DND-41 (cell line): Measurements from ENCODE around the gene PRKCZ.

ENCODE experiments used
- ATAC-seq: fragments of 200-7000 bp; cut with Tn5 transposase; 3 replicates; pipeline ENCODE4 v1.9.1; 2021; ENCODE audit warnings: low read depth; ENCODE audit not compliant: insufficient read depth
- DNase-seq: peaks from one replicate; pipeline ENCODE4 v3.0.0-alpha.2; 2020
- H2AFZ ChIP-seq: 2 replicates; pipeline ENCODE4 v1.6.0; 2012; ENCODE audit warnings: low read depth, low read length
- H3K27ac ChIP-seq: 2 replicates; pipeline ENCODE4 v1.5.1; 2012; ENCODE audit warnings: low read length, inconsistent platforms
- H3K27me3 ChIP-seq: fragments of 200-600 bp; sonication (generic); 2 replicates; pipeline ENCODE4 v1.6.0; 2012; ENCODE audit warnings: low read length, mild to moderate bottlenecking, inconsistent platforms; ENCODE audit not compliant: insufficient read depth, poor library complexity
- H3K36me3 ChIP-seq: 2 replicates; pipeline ENCODE4 v1.5.1; 2012; ENCODE audit warnings: low read length, inconsistent platforms; ENCODE audit not compliant: insufficient read depth
- H3K4me1 ChIP-seq: 2 replicates; pipeline ENCODE4 v1.5.1; 2012; ENCODE audit warnings: mild to moderate bottlenecking, low read length; ENCODE audit not compliant: insufficient read depth
- H3K4me2 ChIP-seq: 2 replicates; pipeline ENCODE4 v1.6.0; 2012; ENCODE audit warnings: mild to moderate bottlenecking, moderate library complexity, low read length, inconsistent platforms; ENCODE audit not compliant: insufficient read depth
- H3K4me3 ChIP-seq, 2 experiments: fragments of 200-600 bp in 1 of 2; shearing (Covaris generic) in 1 of 2; 2 replicates each; pipeline ENCODE4 v1.5.1; 2012 to 2016; ENCODE audit warnings: inconsistent platforms in 2 of 2, low read length in 2 of 2, mild to moderate bottlenecking in 2 of 2, low read depth in 1 of 2, moderate library complexity in 1 of 2
- H3K79me2 ChIP-seq: 2 replicates; pipeline ENCODE4 v1.6.0; 2012; ENCODE audit warnings: low read length, inconsistent platforms; ENCODE audit not compliant: insufficient read depth
- H3K9ac ChIP-seq: 2 replicates; pipeline ENCODE4 v1.6.0; 2012; ENCODE audit warnings: low read depth, mild to moderate bottlenecking, inconsistent platforms, low read length, moderate library complexity
- H3K9me3 ChIP-seq: 2 replicates; pipeline ENCODE4 v1.5.1; 2012; ENCODE audit warnings: low read length, moderate library complexity, mild to moderate bottlenecking, inconsistent platforms; ENCODE audit not compliant: insufficient read depth, severe bottlenecking
- H4K20me1 ChIP-seq: 2 replicates; pipeline ENCODE4 v1.6.0; 2012; ENCODE audit warnings: low read length; ENCODE audit not compliant: insufficient read depth
- EZH2 ChIP-seq: IDR thresholded peaks from 3 replicates; pipeline ENCODE4 v1.6.1; 2012; ENCODE audit warnings: borderline replicate concordance, low read depth, mild to moderate bottlenecking, moderate library complexity, low read length, inconsistent platforms; ENCODE audit not compliant: severe bottlenecking
- TF ChIP-seq, protein P1 (sequence below): IDR thresholded peaks from 2 replicates; pipeline ENCODE4 v1.5.1; 2012; ENCODE audit warnings: borderline replicate concordance, low read length, moderate library complexity, mild to moderate bottlenecking; ENCODE audit not compliant: poor library complexity, severe bottlenecking; ENCODE audit errors: extremely low read depth

The PRKCZ gene

DNA sequence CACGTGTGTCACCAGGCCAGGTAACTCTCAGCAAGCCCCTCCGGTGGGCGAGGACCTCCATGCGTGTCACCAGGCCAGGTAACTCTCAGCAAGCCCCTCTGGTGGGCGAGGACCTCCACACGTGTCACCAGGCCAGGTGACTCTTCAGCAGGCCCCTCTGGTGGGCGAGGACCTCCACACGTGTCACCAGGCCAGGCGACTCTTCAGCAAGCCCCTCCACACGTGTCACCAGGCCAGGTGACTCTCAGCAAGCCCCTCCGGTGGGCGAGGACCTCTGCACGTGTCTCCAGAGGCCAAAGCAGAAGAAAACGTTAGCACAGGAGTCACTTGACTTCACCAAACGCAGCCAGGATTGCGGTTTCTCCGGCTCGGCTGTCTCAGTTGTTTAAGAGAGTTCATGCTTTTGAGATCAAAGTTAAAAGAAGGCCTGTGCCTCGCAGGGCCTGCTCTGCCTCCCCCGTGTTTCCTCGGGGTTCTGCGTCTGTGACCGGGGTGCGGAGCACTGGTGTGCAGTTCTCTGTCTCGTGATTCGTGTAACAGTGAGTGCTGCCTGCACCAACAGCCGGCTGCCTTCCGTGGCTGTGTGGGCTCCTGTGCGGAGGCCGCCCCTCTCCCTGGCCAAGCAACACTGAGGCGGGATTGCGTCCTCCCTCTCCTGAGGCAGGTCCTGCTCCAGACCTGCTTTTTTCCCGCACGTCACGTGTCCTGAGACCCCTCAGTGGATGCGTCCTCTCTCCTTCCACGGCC lies 56.6 kb downstream of the PRKCZ start:
- H3K9me3 ChIP-seq: no peaks in the 10 kb centered on the region
- no peaks in the 10 kb centered on the region for H3K4me1 ChIP-seq
- H3K36me3 ChIP-seq: no peaks in the 10 kb centered on the region
- H3K79me2 ChIP-seq: no peaks in the 10 kb centered on the region
- H3K9ac ChIP-seq: no peak overlapping the region
- no peak overlapping the region for H3K4me2 ChIP-seq
- H3K27ac ChIP-seq: no peak overlapping the region
- DNase-seq: no peak
- TF ChIP-seq, protein P1, sequence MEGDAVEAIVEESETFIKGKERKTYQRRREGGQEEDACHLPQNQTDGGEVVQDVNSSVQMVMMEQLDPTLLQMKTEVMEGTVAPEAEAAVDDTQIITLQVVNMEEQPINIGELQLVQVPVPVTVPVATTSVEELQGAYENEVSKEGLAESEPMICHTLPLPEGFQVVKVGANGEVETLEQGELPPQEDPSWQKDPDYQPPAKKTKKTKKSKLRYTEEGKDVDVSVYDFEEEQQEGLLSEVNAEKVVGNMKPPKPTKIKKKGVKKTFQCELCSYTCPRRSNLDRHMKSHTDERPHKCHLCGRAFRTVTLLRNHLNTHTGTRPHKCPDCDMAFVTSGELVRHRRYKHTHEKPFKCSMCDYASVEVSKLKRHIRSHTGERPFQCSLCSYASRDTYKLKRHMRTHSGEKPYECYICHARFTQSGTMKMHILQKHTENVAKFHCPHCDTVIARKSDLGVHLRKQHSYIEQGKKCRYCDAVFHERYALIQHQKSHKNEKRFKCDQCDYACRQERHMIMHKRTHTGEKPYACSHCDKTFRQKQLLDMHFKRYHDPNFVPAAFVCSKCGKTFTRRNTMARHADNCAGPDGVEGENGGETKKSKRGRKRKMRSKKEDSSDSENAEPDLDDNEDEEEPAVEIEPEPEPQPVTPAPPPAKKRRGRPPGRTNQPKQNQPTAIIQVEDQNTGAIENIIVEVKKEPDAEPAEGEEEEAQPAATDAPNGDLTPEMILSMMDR: no peak
- TF ChIP-seq EZH2: no peak
- H3K27me3 ChIP-seq: no peaks in the 10 kb centered on the region
- no peak overlapping the region for H3K4me3 ChIP-seq
- no peak overlapping the region for H2AFZ ChIP-seq
- no peak for ATAC-seq
- no peaks in the 10 kb centered on the region for H4K20me1 ChIP-seq

DNA sequence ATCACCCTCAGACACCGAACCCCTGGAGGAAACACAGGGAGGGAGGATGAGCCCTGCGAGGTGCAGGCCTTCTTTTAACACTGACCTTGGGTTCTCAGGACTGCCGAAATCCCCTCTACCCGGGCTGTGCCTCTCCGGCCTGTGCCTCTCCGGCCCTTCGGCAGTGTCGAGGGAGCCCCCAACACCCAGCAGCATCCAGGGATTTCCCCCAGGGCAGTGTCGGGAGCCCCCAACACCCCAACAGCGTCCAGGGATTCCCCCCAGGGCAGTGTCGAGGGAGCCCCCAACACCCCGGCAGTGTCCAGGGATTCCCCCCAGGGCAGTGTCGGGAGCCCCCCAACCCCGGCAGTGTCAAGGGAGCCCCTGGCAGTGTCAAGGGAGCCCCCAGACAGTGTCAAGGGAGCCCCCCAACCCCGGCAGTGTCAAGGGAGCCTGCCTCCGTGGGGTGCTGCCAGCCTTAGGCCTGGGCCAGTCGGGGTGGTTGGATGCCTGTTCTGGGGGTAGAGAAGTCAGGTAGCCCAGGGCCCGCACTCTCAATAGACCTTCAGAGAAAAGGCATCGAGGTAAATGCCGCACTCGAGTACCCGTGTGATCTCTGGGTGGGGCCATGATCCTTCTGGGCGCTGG lies 57.5 kb downstream of the PRKCZ start:
- H3K36me3 ChIP-seq: no peaks in the 10 kb centered on the region
- TF ChIP-seq EZH2: no peak
- TF ChIP-seq, protein P1: no peak
- no peaks in the 10 kb centered on the region for H4K20me1 ChIP-seq
- DNase-seq (no peak), ATAC-seq (no peak)
- no peak overlapping the region for H3K4me3 ChIP-seq
- no peaks in the 10 kb centered on the region for H3K4me1 ChIP-seq
- H3K79me2 ChIP-seq: no peaks in the 10 kb centered on the region
- H3K9ac ChIP-seq: no peak overlapping the region
- H3K4me2 ChIP-seq: no peak overlapping the region
- no peaks in the 10 kb centered on the region for H3K9me3 ChIP-seq
- no peak overlapping the region for H2AFZ ChIP-seq
- no peak overlapping the region for H3K27ac ChIP-seq
- no peaks in the 10 kb centered on the region for H3K27me3 ChIP-seq

DNA sequence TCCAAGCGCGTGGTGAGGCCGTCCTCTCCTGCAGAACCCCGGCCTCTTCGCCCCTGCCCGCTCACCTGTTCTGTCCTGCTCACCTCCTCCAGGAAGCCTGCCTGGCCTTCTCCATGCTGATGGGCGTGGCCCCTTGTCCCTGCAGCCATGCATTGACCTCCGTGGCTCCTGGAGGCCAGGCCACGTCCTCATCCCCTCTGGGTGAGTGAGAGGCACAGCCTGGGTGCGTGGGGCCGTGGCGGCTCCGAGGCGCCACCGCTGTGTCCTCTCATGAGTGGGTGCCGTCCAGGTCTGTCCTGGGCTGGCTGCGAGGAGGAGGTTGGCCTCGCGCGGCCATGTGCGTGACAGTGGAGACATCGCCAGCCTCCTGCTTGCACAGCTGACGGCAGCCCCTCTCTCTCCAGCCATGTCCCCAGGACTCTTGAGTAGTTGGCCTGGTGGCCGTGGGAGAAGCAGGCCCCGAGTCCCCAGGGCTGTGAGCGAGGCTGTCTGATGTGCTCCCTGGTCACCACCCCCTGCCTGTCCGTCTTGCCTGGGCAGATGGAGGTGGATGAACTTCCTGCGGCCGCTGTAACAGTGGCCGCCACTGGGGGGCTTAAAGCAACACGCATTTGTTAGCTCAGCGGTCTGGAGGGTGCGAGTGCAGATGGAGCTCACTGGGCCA lies 58.1 kb downstream of the PRKCZ start:
- TF ChIP-seq, protein P1: peak; percentile 54
- no peak for TF ChIP-seq EZH2
- Histone ChIP-seq H3K9me3 (no peaks in the 10 kb centered on the region), H3K4me1 (no peaks in the 10 kb centered on the region), H3K4me3 (no peak overlapping the region), H3K79me2 (no peaks in the 10 kb centered on the region), H3K4me2 (no peak overlapping the region), H3K36me3 (no peaks in the 10 kb centered on the region), H2AFZ (no peak overlapping the region), H3K9ac (no peak overlapping the region), H4K20me1 (no peaks in the 10 kb centered on the region), H3K27me3 (no peaks in the 10 kb centered on the region), H3K27ac (no peak overlapping the region)
- DNase-seq (peak; percentile 12), ATAC-seq (no peak)
